Fibroblast of the aortic adventitia (primary cell): ENCODE results near the gene HNRNPR. TPM values are rescaled to one million over a fixed set of nuclear protein-coding genes. Genes with fewer than 3 reads are reported as not detected.
"Not testable (repeated sequence)": the region's sequence is repeated elsewhere in the genome, so short reads cannot be mapped to it uniquely, and the experiment has no call there.

Experiments used
- DNase-seq: peaks from one replicate; pipeline ENCODE4 v3.0.0-alpha.2; 2010; ENCODE audit warnings: low read depth
- H3K4me3 ChIP-seq: 2 replicates; pipeline ENCODE4 v1.5.1; 2011; ENCODE audit warnings: low read depth, mild to moderate bottlenecking, control low read depth, low read length, moderate library complexity
- total RNA-seq: library from RNA; depleted of rRNA; stranded (reverse); fragments of >200 nt; gene quantifications from 2 replicates; pipeline ENCODE4 v1.2.3, GENCODE V29; 2012; ENCODE audit warnings: low replicate concordance
- TF ChIP-seq, protein P1 (sequence below): IDR thresholded peaks from 2 replicates; pipeline ENCODE4 v1.5.1; 2011; ENCODE audit warnings: mild to moderate bottlenecking, low read length, control low read depth, inconsistent platforms; ENCODE audit not compliant: insufficient read depth

HNRNPR gene
- total RNA-seq, 1 donor, result 83.4 TPM

DNA sequence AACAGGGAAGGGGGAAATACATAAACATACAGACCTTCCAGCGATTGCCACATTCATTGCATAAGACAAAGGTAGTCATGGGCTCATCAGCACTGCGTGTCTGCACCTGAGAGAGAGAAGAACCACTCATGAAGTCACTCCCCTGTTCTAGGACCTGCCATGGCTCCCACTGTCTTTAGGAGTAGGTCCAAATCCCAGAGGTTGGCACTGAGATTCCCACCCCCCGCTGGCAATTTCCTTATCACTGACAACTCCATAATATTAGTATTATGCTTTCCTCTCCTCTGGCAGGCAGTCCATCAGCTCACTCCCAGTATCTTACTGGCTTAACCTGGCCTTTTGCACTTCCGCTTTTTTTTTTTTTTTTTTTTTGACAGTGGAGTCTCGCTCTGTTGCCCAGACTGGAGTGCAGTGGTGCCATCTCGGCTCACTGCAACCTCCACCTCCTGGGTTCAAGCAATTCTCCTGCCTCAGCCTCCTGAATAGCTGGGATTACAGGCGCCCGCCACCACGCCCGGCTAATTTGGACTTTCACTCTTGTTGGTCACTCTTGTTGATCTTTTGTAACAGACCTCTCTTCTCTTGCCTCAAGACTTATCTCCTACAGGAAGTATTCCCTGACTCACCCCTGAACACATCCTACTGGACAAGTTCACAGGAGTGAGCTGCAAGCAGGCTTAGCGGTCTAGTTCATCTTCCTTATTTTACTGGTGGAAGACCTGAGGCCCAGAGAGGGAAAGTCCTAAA is 40.4 kb upstream of the HNRNPR start:
- TF ChIP-seq, protein P1, sequence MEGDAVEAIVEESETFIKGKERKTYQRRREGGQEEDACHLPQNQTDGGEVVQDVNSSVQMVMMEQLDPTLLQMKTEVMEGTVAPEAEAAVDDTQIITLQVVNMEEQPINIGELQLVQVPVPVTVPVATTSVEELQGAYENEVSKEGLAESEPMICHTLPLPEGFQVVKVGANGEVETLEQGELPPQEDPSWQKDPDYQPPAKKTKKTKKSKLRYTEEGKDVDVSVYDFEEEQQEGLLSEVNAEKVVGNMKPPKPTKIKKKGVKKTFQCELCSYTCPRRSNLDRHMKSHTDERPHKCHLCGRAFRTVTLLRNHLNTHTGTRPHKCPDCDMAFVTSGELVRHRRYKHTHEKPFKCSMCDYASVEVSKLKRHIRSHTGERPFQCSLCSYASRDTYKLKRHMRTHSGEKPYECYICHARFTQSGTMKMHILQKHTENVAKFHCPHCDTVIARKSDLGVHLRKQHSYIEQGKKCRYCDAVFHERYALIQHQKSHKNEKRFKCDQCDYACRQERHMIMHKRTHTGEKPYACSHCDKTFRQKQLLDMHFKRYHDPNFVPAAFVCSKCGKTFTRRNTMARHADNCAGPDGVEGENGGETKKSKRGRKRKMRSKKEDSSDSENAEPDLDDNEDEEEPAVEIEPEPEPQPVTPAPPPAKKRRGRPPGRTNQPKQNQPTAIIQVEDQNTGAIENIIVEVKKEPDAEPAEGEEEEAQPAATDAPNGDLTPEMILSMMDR, result no peak
- DNase-seq, result peak; percentile 69
- H3K4me3 ChIP-seq, result no peak overlapping the region

DNA sequence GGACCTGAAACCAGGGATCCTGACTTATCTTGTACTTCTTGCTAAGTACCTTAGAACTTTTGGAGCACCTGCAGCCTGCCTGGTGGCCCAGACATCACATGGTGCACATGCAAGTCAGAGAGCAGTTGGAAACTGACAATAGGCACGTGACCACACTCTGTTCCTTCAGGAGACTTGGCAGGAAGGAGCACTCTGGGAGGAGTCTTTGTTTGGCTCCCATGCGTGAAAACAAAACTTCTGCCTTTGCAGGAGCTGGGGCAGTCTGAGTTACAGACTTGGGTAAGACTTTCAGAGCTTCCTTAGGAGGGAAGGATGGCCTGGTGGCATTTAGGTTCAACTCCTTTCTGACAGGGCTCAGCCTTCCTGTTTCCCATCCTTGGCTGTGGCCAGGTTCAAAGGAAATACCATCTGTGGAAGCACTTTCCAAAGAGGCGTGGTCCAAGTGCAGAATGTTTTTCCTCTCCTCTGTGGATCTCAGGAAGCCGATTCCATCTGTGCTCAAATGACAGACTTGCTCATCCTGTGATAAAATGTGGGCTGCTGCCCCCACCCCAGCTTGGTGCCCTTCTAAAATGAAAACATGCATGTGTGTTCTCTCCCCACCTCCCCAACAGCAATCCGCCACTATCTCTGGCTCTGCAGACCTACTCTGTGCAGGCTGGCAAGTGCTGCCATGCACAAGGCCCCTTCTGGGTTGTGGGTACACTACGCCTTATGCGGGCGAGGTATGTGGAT is 39.7 kb upstream of the HNRNPR start:
- TF ChIP-seq, protein P1, result no peak
- DNase-seq, result peak; percentile 55
- no peak overlapping the region for H3K4me3 ChIP-seq

DNA sequence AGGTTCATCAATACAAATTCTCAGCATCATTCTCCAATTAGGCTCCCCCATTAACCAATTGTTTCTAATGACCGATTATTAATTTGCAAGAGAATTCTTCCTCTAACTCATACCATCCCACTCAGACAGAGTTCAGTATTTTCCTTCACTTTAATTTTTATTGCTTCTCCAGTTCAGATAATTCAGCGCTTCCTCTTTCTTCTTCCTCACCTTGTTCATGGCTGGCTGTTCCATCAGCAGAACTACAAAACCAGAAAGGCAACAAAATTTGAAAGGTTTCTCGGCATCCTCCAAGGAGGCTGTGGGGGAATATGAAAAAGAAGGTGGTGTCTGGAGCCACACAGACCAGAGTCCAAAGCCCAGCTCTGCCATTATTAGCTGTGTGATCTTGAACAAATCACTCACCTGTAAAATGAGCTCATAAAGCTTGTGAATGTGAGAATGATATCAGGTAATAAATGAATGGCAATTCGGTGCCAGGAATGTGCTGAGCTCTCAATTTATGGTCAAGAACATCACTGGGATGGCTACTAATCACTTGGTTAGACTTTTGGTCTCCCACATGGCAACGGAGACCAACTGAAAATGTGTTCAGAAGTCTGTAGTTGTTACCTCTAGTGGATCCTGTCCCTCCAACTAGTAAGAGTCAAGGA is 37.3 kb upstream of the HNRNPR start:
- TF ChIP-seq, protein P1, result no peak
- H3K4me3 ChIP-seq, result no peak overlapping the region
- DNase-seq, result no peak

DNA sequence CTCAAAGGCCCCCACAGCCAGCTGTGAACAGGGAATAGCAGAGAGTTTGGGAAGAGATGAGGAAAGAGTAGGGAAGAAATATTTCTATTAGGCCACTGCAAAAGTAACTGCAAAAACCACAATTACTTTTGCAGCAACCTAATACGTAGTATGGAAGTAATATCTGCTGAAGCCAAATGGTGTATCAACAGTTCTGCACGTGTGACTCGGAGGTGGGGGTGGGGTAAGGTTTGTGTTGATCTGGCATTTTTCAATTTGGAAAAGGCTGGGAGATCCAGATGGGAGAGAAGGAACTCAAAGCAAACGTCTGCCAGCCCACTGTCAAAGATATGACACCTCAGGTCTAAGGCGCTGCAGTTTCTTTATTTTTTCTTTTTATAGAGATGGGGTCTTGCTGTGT is 36.6 kb upstream of the HNRNPR start:
- TF ChIP-seq, protein P1, result no peak
- DNase-seq, result no peak
- H3K4me3 ChIP-seq, result no peak overlapping the region

DNA sequence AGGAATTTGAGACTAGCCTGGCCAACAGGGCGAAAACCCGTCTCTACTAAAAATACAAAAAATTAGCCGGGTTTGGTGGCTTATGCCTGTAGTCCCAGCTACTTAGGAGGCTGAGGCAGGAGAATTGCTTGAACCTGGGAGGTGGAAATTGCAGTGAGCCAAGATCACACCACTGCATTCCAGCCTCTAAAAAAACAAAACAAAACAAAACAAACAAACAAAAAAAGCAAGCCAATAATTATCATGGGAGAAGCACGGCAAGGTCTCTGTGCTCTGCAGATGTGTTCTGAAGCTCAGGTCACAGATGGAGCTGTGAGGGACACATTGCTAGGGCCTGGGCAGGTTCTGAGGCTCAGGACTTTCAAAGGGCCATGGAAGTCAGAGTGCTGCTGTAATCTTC is 36.2 kb upstream of the HNRNPR start:
- not testable (repeated sequence) for H3K4me3 ChIP-seq, DNase-seq

DNA sequence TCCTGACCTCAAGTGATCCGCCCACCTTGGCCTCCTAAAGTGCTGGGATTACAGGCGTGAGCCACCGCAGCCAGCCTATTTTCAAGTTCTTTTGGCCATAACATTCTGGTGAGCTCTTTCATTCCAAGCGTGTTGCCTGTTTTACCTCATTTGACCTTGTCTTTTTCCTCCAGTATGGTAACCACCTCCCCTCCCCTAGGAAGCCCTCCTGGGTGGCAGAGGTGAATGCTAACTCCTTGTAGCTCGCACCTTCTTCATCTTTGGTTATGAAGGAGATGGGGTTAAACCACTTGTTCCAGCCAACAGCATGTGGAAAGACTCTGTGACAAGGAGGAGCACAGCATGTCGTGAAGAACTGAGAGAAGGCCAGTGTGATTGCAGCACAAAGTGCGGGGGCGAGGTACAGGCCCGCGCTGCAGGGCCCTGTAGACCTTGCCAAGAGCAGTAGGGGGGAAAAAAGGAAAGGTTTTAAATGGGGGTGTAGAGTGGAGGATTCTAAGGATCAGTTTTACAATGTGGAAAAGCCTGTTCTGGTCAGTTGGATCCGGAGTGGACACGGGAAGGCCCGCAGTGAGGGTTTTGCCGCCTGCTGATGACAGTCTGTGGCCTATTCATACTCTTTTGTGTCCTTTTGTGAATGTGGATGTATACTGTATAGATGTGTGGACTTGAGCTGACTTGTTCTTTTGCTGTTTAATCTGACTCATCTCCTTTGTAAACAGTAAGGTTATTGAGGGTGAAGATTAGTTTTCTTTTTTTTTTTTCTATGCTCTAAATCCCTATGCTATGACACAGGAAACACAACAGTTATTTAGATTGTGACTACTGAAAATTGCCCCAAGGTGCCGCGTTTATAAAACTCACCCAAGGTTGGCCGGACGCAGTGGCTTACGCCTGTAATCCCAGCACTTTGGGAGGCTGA is 33.1 kb upstream of the HNRNPR start:
- TF ChIP-seq, protein P1, result no peak
- peak; percentile 68 for DNase-seq
- H3K4me3 ChIP-seq, result no peak overlapping the region

DNA sequence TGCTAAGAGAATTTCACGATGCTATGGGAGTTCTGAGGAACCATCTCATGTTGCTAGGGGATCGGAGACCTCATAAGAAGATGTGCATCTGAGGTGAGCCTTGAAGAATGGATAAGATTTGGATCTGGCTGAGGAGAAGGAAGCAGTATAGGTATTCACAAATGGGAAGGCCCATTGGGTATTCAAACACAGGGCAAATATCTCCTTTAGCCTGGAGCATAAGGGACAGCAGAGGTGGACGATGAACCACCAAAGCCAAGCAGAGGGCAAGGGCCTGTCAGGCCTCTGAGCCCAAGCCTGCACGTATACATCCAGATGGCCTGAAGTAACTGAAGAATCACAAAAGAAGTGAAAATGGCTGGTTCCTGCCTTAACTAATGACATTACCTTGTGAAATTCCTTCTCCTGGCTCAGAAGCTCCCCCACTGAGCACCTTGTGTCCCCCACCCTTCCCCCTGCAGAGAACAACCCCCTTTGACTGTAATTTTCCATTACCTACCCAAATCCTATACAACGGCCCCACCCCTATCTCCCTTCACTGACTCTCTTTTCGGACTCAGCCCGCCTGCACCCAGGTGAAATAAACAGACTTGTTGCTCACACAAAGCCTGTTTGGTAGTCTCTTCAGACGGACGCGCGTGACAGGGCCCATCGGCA is 30.1 kb upstream of the HNRNPR start:
- not testable (repeated sequence) for DNase-seq, H3K4me3 ChIP-seq
